ENCODE data around the gene ADGRF4. TPM values are rescaled to one million over a fixed set of nuclear protein-coding genes. Genes with fewer than 3 reads are reported as not detected.

The ADGRF4 gene
- total RNA-seq, 1 experiment from 2014 or later, result not detected

DNA sequence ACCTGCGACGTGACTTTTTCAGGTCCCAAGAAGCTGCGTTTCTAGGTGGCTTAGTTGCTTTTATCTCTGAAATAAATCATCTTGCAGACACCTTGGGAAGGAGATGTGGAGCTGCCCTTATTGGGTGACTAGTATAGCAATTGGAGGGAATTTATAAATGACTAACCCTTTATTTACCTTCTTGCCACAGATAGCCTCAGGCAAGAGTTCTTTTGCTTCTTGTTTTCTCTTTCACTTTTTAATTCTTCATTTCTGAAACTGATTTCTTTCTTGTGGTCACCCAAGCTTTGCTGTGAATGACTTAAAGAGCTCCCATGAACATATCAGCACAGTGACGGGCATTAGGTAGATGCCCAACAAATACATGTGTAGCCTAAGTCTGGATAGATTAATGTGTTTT, 3.0 kb downstream of the ADGRF4 start:
- no peaks in the 10 kb centered on the region for H3K79me1 ChIP-seq (ENCODE audit: insufficient read depth, low read depth, low read length, poor library complexity, severe bottlenecking)
- H3K27ac Mint-ChIP-seq, result no peak overlapping the region
- peaks cover 5 to 6% of the 10 kb centered on the region in 2 experiments; a peak in 3 of 4 replicates for H3K4me1 Mint-ChIP-seq
- H3K9ac ChIP-seq (ENCODE audit: extremely low read depth, insufficient read length, low read length), result no peak overlapping the region
- no peak for TF ChIP-seq CTCF (conservative IDR thresholded peaks at IDR 0.05)
- no peak overlapping the region for H3T11ph ChIP-seq (ENCODE audit: low read length)
- no peaks in the 10 kb centered on the region for H3K9me3 Mint-ChIP-seq
- H3K23ac ChIP-seq (ENCODE audit: insufficient read length, low read depth, low read length), result no peak overlapping the region
- no peak overlapping the region for H2BK120ac ChIP-seq (ENCODE audit: low read depth, low read length, poor library complexity, severe bottlenecking)
- no peak overlapping the region for H3K27ac ChIP-seq (ENCODE audit: insufficient read length, low read depth, low read length)
- H4K91ac ChIP-seq (ENCODE audit: insufficient read length, low read depth, low read length), result no peak overlapping the region
- H2AFZ ChIP-seq (ENCODE audit: low read length), result no peak overlapping the region
- H3K36me3 Mint-ChIP-seq (ENCODE audit: insufficient read depth in 1 of 3, low read depth in 3 of 3), result no peaks in the 10 kb centered on the region
- no peak overlapping the region for H2BK15ac ChIP-seq (ENCODE audit: low read depth, low read length)
- no peak for DNase-seq
- no peaks in the 10 kb centered on the region for H3K79me2 ChIP-seq (ENCODE audit: insufficient read depth, low read length)
- H3K23me2 ChIP-seq (ENCODE audit: insufficient read length, low read depth, low read length, poor library complexity, severe bottlenecking), result no peaks in the 10 kb centered on the region
- H3K4ac ChIP-seq (ENCODE audit: low read depth, low read length), result no peak overlapping the region
- H3K27me3 ChIP-seq (ENCODE audit: insufficient read depth, low read length), result no peaks in the 10 kb centered on the region
- no peak overlapping the region for H3K4me2 ChIP-seq (ENCODE audit: insufficient read depth, insufficient read length, low read length)
- no peak overlapping the region for H2BK12ac ChIP-seq (ENCODE audit: insufficient read length, low read depth, low read length)
- no peak overlapping the region for H3K4me3 Mint-ChIP-seq
- H2BK20ac ChIP-seq (ENCODE audit: low read depth, low read length, poor library complexity, severe bottlenecking), result no peak overlapping the region
- H4K20me1 ChIP-seq (ENCODE audit: control insufficient read depth, insufficient read depth, insufficient read length), result no peaks in the 10 kb centered on the region
- H2AK5ac ChIP-seq (ENCODE audit: insufficient read length, low read length), result no peak overlapping the region
- H3K18ac ChIP-seq (ENCODE audit: insufficient read length, low read depth, low read length), result no peak overlapping the region
- WGBS (ENCODE audit: extremely low coverage, insufficient read length, low lambda C conversion rate), result no CpG with 5 or more reads among the region's 4 CpGs
- H3K27me3 Mint-ChIP-seq (ENCODE audit: low read depth), result no peaks in the 10 kb centered on the region
- no peak overlapping the region for H3K14ac ChIP-seq (ENCODE audit: insufficient read depth, low read length)
- H4K8ac ChIP-seq (replicated peaks; ENCODE audit: insufficient read length, low read depth, low read length), result no peak overlapping the region
- H3K9me3 ChIP-seq (ENCODE audit: control insufficient read depth, low read depth, low read length), result no peaks in the 10 kb centered on the region
- H4K5ac ChIP-seq (ENCODE audit: insufficient read length, low read depth, low read length), result no peak overlapping the region
- no peak overlapping the region for H2BK5ac ChIP-seq (ENCODE audit: insufficient read length, low read length)
- H3K56ac ChIP-seq (ENCODE audit: insufficient read length, low read depth, low read length), result no peak overlapping the region
- H3K4me1 ChIP-seq (ENCODE audit: insufficient read depth, low read length), result no peaks in the 10 kb centered on the region; the same call in 1 of the 2 replicates

All from H9 (cell line).